Measurements from ENCODE around the gene SSR1. TPM values are rescaled to one million over a fixed set of nuclear protein-coding genes. Genes with fewer than 3 reads are reported as not detected.

SSR1 gene
- total and polyA plus RNA-seq, 2 of the 13 experiments (the other 11 are each of a cell fraction or from before 2014, with no cell fraction given): 203 to 243 TPM

GRCh38 chr6:7236306-7237209 is 76.4 kb downstream of the SSR1 start:
- ATAC-seq (no peak), DNase-seq (ENCODE audit: low spot score) (no peak), FAIRE-seq (no peak)
- Histone ChIP-seq H3K4me3 (replicated peaks in 1 of 3; ENCODE audit: insufficient read depth in 1 of 3, low read depth in 2 of 3, low read length in 3 of 3) (no peak overlapping the region), H3K9me3 (ENCODE audit: low read length) (no peaks in the 10 kb centered on the region), H3K4me1 (ENCODE audit: insufficient read depth, low read length) (peaks cover 81% of the 10 kb centered on the region), H3K9ac (ENCODE audit: insufficient read depth, low read depth, low read length) (peak overlapping the region; percentile 6; the same call in 1 of the 2 replicates), H2AFZ (ENCODE audit: low read length) (no peak overlapping the region), H3K79me2 (ENCODE audit: insufficient read depth, low read length) (peaks cover 12% of the 10 kb centered on the region), H3K36me3 (replicated peaks in 1 of 2; ENCODE audit: control insufficient read depth in 1 of 2, insufficient read depth in 2 of 2, low read length in 2 of 2) (peaks cover 14 to 51% of the 10 kb centered on the region in 2 experiments), H4K20me1 (ENCODE audit: insufficient read depth, low read length) (peaks cover 16% of the 10 kb centered on the region; the same call in 1 of the 2 replicates), H3K27me3 (ENCODE audit: control insufficient read depth in 1 of 2, insufficient read depth in 2 of 2, low read length in 2 of 2) (no peaks in the 10 kb centered on the region), H3K4me2 (ENCODE audit: low read depth, low read length) (peak overlapping the region; percentile 38), H3K27ac (ENCODE audit: extremely low read length, insufficient read depth, low read length) (peak overlapping the region; percentile 60)
- no TSS peak for BruUV-seq (replicated peaks)
- CTCF ChIA-PET (ENCODE audit: low intra/inter-chr PET ratio, low total read pairs): no interaction called here
- intact Hi-C loops (cut with micrococcal nuclease; ENCODE audit: unreplicated experiment) (no loop called here), in situ Hi-C loops (cut with HindIII; ENCODE audit: extremely low pct_ligation_motif_present, low pct_unique_long_range_greater_than_20kb) (no loop called here)
- POLR2A ChIA-PET: interaction anchor here (0.6 kb wide), 1 partner anchor 25 kb away, joined by 3 read pairs; no protein-coding TSS in a partner anchor
- WGBS (ENCODE audit: low lambda C conversion rate): 65% methylated on average over 8 of the region's 8 CpGs
- no peak for TF ChIP-seq MYC (CRISPR knock-in tag; IDR thresholded peaks at IDR 0.05; ENCODE audit: borderline replicate concordance)
- peak; percentile 67 for TF ChIP-seq RARA (CRISPR knock-in tag; IDR thresholded peaks at IDR 0.05)
- TF ChIP-seq TGIF2 (CRISPR knock-in tag; IDR thresholded peaks at IDR 0.05): no peak
- TF ChIP-seq HDAC1 (CRISPR knock-in tag; IDR thresholded peaks at IDR 0.05): 0 out of 2 replicates have a peak, but pooled peaks have one; percentile 13
- no peak for TF ChIP-seq ZFP1 (CRISPR knock-in tag; IDR thresholded peaks at IDR 0.05)
- TF ChIP-seq MATR3 (CRISPR knock-in tag; IDR thresholded peaks at IDR 0.05): no peak
- TF ChIP-seq FOXP1 (IDR thresholded peaks at IDR 0.05): no peak
- TF ChIP-seq FOXP1 (CRISPR knock-in tag; IDR thresholded peaks at IDR 0.05): peak; percentile 57; the same call in 1 of the 2 replicates
- TF ChIP-seq FOXA3 (CRISPR knock-in tag; IDR thresholded peaks at IDR 0.05): 0 out of 2 replicates have a peak, but pooled peaks have one; percentile 25
- TF ChIP-seq ATF1 (CRISPR knock-in tag; IDR thresholded peaks at IDR 0.05): no peak
- no peak for TF ChIP-seq ZNF792 (CRISPR knock-in tag; IDR thresholded peaks at IDR 0.05)
- TF ChIP-seq ARNT2 (CRISPR knock-in tag; IDR thresholded peaks at IDR 0.05; ENCODE audit: low read depth): no peak
- peak; percentile 88; the same call in 1 of the 2 replicates for TF ChIP-seq ZNF362 (CRISPR knock-in tag; IDR thresholded peaks at IDR 0.05; ENCODE audit: borderline replicate concordance)
- TF ChIP-seq TAF15 (IDR thresholded peaks at IDR 0.05; ENCODE audit: low read depth, low read length, poor library complexity, severe bottlenecking): no peak
- no peak for TF ChIP-seq ZNF773 (CRISPR knock-in tag; IDR thresholded peaks at IDR 0.05; ENCODE audit: borderline replicate concordance)
- peak; percentile 39; the same call in 1 of the 2 replicates for TF ChIP-seq POGZ (CRISPR knock-in tag; IDR thresholded peaks at IDR 0.05)
- no peak for TF ChIP-seq LCORL (IDR thresholded peaks at IDR 0.05)
- TF ChIP-seq LCORL (CRISPR knock-in tag; IDR thresholded peaks at IDR 0.05): 0 out of 2 replicates have a peak, but pooled peaks have one; percentile 18
- TF ChIP-seq XRCC5 (optimal IDR thresholded peaks at IDR 0.05; ENCODE audit: low read length): peak; percentile 31
- TF ChIP-seq ZNF552 (CRISPR knock-in tag; IDR thresholded peaks at IDR 0.05; ENCODE audit: borderline replicate concordance): no peak
- TF ChIP-seq FOSL2 (CRISPR knock-in tag; IDR thresholded peaks at IDR 0.05): peak; percentile 67
- TF ChIP-seq ZNF263 (CRISPR knock-in tag; IDR thresholded peaks at IDR 0.05): 0 out of 2 replicates have a peak, but pooled peaks have one; percentile 12
- TF ChIP-seq SOX6 (IDR thresholded peaks at IDR 0.05): no peak
- TF ChIP-seq SOX6 (CRISPR knock-in tag; IDR thresholded peaks at IDR 0.05): peak; percentile 34; the same call in 1 of the 2 replicates
- TF ChIP-seq PHF5A (CRISPR knock-in tag; IDR thresholded peaks at IDR 0.05; ENCODE audit: low read depth, unreplicated experiment): no peak
- no peak for TF ChIP-seq REL (CRISPR knock-in tag; conservative IDR thresholded peaks at IDR 0.05)
- TF ChIP-seq EP300 (IDR thresholded peaks at IDR 0.05; ENCODE audit: low read depth in 2 of 2, low read length in 2 of 2): peak in 1 of 2 experiments; percentile 16; a peak in 1 of 4 replicates
- TF ChIP-seq EP300 (CRISPR knock-in tag; IDR thresholded peaks at IDR 0.05; ENCODE audit: borderline replicate concordance): no peak
